Neutrophil (primary cell): ENCODE measurements around the gene ACOX2.

ENCODE experiments used
- H3K27ac ChIP-seq: fragments of 200-600 bp; sonication (generic); 2 replicates; pipeline ENCODE4 v1.5.1; 2016; ENCODE audit warnings: mild to moderate bottlenecking, moderate library complexity
- H3K27me3 ChIP-seq: fragments of 200-600 bp; sonication (generic); 2 replicates; pipeline ENCODE4 v1.6.0; 2016; ENCODE audit warnings: mild to moderate bottlenecking
- H3K36me3 ChIP-seq: fragments of 200-600 bp; sonication (generic); 2 replicates; pipeline ENCODE4 v1.5.1; 2017
- H3K4me1 ChIP-seq, 2 experiments: fragments of 200-600 bp in 1 of 2; sonication (generic) in 1 of 2; 1 replicate in 1 of 2; 2 replicates in 1 of 2; pipeline versions ENCODE4 v1.5.1 to v1.6.1; 2013 to 2016; ENCODE audit warnings: low read depth in 1 of 2, low read length in 1 of 2, mild to moderate bottlenecking in 1 of 2, moderate library complexity in 1 of 2; ENCODE audit not compliant: control insufficient read depth in 1 of 2, insufficient read depth in 1 of 2
- H3K4me3 ChIP-seq, 2 experiments: fragments of 200-600 bp in 1 of 2; sonication (generic) in 1 of 2; 1 replicate in 1 of 2; 2 replicates in 1 of 2; pipeline ENCODE4 v1.5.1; 2013 to 2016; ENCODE audit warnings: low read depth in 1 of 2, low read length in 1 of 2, mild to moderate bottlenecking in 1 of 2, moderate library complexity in 1 of 2
- H3K9me3 ChIP-seq: fragments of 200-600 bp; sonication (generic); 2 replicates; pipeline ENCODE4 v1.5.1; 2016
- TF ChIP-seq, protein P1 (sequence below): fragments of 200-600 bp; sonication (generic); IDR thresholded peaks from 2 replicates; pipeline ENCODE4 v1.5.1; 2016; ENCODE audit warnings: antibody characterized with exemption

The ACOX2 gene

DNA sequence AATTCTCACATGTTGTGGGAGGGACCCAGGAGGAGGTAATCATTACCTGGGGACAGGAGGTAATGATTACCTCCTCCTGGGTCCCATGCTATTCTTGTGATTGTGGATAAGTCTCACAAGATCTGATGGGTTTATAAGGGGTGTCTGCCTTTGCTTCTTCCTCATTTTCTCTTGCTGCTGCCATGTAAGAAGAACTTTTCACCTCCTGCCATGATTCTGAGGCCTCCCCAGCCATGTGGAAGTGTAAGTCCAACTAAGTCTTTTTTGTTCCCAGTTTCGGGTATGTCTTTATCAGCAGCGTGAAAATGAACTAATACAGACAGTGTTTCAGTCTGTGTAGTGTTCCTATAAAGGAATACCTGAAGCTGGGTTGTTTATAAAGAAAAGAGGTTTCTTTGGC is 58.2 kb downstream of the ACOX2 start:
- Histone ChIP-seq H3K9me3 (no peaks in the 10 kb centered on the region), H3K27ac (no peak overlapping the region), H3K4me3 (no peak overlapping the region), H3K27me3 (no peaks in the 10 kb centered on the region), H3K36me3 (no peaks in the 10 kb centered on the region), H3K4me1 (no peaks in the 10 kb centered on the region)
- TF ChIP-seq, protein P1, sequence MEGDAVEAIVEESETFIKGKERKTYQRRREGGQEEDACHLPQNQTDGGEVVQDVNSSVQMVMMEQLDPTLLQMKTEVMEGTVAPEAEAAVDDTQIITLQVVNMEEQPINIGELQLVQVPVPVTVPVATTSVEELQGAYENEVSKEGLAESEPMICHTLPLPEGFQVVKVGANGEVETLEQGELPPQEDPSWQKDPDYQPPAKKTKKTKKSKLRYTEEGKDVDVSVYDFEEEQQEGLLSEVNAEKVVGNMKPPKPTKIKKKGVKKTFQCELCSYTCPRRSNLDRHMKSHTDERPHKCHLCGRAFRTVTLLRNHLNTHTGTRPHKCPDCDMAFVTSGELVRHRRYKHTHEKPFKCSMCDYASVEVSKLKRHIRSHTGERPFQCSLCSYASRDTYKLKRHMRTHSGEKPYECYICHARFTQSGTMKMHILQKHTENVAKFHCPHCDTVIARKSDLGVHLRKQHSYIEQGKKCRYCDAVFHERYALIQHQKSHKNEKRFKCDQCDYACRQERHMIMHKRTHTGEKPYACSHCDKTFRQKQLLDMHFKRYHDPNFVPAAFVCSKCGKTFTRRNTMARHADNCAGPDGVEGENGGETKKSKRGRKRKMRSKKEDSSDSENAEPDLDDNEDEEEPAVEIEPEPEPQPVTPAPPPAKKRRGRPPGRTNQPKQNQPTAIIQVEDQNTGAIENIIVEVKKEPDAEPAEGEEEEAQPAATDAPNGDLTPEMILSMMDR = no peak

DNA sequence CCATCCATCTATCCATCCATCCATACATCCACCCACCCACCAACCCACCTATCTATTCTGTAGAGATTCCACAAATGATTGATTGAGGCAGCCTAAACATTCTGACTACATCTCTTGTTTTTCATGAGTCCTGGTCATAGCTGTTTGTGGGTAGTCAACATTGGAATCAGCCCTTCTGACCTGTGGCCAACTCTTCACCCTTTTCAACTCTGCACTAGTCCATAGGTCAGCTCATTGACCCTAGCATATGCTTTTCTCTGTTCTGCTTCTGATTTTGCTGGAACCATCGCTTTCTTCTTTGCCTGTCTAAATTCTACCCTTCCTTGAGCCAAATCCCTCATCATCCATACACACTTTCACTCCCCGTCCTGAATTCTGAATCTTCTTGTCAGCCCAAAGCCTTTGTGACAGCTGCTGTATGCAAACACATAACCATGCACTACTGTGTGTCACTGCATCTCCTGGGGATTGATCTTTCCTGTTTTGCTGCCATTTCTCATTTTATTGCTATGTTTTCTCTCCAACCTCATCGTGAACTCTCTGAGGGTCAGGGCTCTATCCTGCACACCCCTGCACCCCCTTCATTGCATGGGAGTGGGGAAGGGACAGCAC is 61.9 kb downstream of the ACOX2 start:
- TF ChIP-seq, protein P1 = no peak
- H3K4me3 ChIP-seq = no peak overlapping the region
- no peak overlapping the region for H3K27ac ChIP-seq
- H3K9me3 ChIP-seq = no peaks in the 10 kb centered on the region
- peaks cover 22% of the 10 kb centered on the region for H3K27me3 ChIP-seq
- peaks cover 0 to 4% of the 10 kb centered on the region in 2 experiments for H3K4me1 ChIP-seq
- H3K36me3 ChIP-seq = no peaks in the 10 kb centered on the region

DNA sequence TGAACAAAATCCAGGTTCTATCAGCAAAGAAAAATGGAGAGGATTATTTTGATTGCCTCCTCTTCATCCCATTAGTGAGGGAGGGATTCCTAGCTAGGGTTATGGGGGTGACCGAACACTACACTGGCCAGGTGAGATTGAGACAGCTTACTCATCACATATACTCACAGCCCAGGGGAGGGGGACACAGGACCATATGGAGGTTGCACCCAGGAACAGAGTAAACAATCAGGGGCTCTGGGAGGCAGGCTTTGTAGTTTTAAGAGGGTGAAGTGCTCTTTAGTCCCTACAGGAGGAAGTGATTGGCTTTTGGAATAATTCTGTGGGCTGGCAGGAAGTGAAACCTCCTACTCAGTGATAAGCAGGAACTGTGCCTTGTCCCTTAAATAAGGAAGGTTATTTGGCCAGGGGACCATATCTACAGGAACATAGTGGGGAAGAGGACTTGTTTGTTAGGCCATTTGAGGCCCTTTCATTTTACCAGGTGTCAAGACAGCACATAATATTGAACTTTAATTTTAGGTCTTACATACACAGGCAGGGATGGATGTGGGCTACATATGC is 62.6 kb downstream of the ACOX2 start:
- H3K4me3 ChIP-seq = no peak overlapping the region
- H3K9me3 ChIP-seq = no peaks in the 10 kb centered on the region
- no peaks in the 10 kb centered on the region for H3K36me3 ChIP-seq
- H3K27ac ChIP-seq = no peak overlapping the region
- TF ChIP-seq, protein P1 = no peak
- peaks cover 0 to 4% of the 10 kb centered on the region in 2 experiments for H3K4me1 ChIP-seq
- H3K27me3 ChIP-seq = peaks cover 22% of the 10 kb centered on the region

DNA sequence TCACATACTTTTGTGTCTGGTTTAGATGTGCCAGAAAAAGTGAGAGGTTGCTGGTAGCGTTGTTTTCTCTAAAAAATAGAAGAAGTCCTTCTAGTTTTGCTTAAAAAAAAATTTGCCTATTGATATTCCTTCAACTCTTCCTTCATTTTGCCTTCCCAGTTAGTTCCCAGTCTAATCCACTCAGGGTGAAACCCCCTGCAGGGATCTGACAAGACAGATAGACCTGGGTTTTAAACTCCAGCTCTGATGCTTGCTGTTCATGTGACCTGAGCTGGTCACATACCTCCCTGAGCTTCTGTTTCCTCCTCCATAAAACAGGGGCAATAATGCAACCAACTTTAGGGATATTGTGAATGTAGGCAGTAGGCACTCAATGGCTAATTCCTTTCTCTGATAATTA is 63.7 kb downstream of the ACOX2 start:
- H3K27ac ChIP-seq = no peak overlapping the region
- no peaks in the 10 kb centered on the region for H3K9me3 ChIP-seq
- H3K27me3 ChIP-seq = peaks cover 22% of the 10 kb centered on the region

DNA sequence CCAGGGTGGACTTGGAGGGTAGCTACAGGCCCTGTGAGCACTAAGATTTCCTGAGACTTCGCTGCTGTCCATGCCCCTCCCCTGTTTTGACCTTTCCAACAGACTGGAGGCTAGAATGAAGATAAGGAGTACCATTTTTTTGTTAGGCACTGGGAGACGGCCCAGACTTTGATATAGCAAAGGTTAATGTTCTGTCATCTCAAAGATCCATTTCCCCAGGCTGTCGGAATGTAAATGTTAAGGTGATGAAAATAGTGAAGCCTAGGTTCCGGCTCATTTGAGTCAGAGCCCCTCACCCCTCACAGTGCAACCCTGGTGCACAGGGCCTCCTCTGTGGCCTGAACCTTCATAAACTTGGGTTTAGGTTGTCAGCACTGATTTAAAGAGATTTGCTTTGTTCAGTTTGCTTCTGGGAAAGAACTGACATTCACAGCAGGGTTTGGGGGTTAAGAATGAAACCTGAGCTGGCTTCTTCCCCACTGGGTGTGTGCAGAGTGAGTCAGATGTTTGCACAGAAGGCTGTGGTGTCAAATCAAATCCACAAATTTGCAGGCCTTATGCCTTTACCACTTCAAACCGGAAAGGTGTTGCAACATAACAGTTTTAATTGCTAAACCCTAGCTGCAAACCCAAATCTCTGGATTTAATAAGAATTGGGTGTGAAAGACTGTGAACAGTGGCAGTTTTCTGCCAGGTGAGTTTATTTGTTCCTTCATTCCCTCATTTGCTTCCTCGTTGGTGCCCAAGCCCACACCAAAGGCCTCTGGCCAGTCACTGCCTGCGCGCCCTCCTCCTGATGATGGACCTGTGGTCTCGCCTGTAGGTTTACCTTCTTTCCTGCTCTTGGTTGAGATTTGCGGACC is 65.7 kb downstream of the ACOX2 start:
- H3K27me3 ChIP-seq = peaks cover 22% of the 10 kb centered on the region
- H3K27ac ChIP-seq = no peak overlapping the region
- no peak overlapping the region for H3K4me3 ChIP-seq
- H3K9me3 ChIP-seq = no peaks in the 10 kb centered on the region
- TF ChIP-seq, protein P1 = no peak
- no peaks in the 10 kb centered on the region for H3K36me3 ChIP-seq
- peaks cover 0 to 4% of the 10 kb centered on the region in 2 experiments for H3K4me1 ChIP-seq

More for the DNA sequence above, 63.7 kb downstream of the ACOX2 start:
- H3K36me3 ChIP-seq = no peaks in the 10 kb centered on the region
- peaks cover 0 to 4% of the 10 kb centered on the region in 2 experiments for H3K4me1 ChIP-seq
- no peak overlapping the region for H3K4me3 ChIP-seq
- TF ChIP-seq, protein P1 = no peak
